K562 (cell line): ENCODE results near the gene HINT3. TPM values are rescaled to one million over a fixed set of nuclear protein-coding genes. Genes with fewer than 3 reads are reported as not detected.

Experiments used
- ARID1B ChIP-seq: fragments of 450-650 bp; IDR thresholded peaks from 2 replicates; pipeline ENCODE4 v1.6.1; 2016; ENCODE audit warnings: antibody characterized with exemption, mild to moderate bottlenecking, inconsistent platforms
- CREM ChIP-seq: IDR thresholded peaks from 2 replicates; pipeline ENCODE4 v1.6.1; 2014; ENCODE audit warnings: antibody characterized with exemption, low read depth
- CXXC5 ChIP-seq: fragments of 250-450 bp; sonication (Bioruptor Pico); IDR thresholded peaks from 2 replicates; pipeline ENCODE4 v1.8.0; 2022; ENCODE audit warnings: inconsistent platforms, mild to moderate bottlenecking, moderate library complexity
- EGR1 ChIP-seq: fragments of 450-650 bp; conservative IDR thresholded peaks from 2 replicates; pipeline ENCODE4 v1.6.1; 2017; ENCODE audit warnings: mild to moderate bottlenecking
- GATAD2A ChIP-seq: fragments of 450-650 bp; IDR thresholded peaks from 2 replicates; pipeline ENCODE4 v1.6.1; 2017
- HDGF ChIP-seq: fragments of 450-650 bp; IDR thresholded peaks from 2 replicates; pipeline ENCODE4 v1.6.1; 2016
- KLF6 ChIP-seq: fragments of 250-450 bp; sonication (Bioruptor Pico); IDR thresholded peaks from 2 replicates; pipeline ENCODE4 v1.4.0; 2020; ENCODE audit warnings: mild to moderate bottlenecking, moderate library complexity, borderline replicate concordance
- MEIS2 ChIP-seq: fragments of 450-650 bp; IDR thresholded peaks from 2 replicates; pipeline ENCODE4 v1.6.1; 2014; ENCODE audit warnings: mild to moderate bottlenecking; ENCODE audit not compliant: partially characterized antibody
- NBN ChIP-seq: fragments of 450-650 bp; IDR thresholded peaks from 2 replicates; pipeline ENCODE4 v1.6.1; 2016; ENCODE audit warnings: low read depth, mild to moderate bottlenecking
- NELFE ChIP-seq: IDR thresholded peaks from 2 replicates; pipeline ENCODE4 v1.6.1; 2011; ENCODE audit warnings: mild to moderate bottlenecking; ENCODE audit not compliant: insufficient read depth, insufficient read length
- NR4A1 ChIP-seq, 2 experiments: fragments of 250-450 bp in 1 of 2; fragments of 450-650 bp in 1 of 2; sonication (Bioruptor Pico) in 1 of 2; IDR thresholded peaks; 2 replicates each; pipeline versions ENCODE4 v1.4.0 to v1.6.1; 2016 to 2020; ENCODE audit warnings: mild to moderate bottlenecking in 2 of 2, missing compliant biosample characterization in 1 of 2, missing genetic modification characterization in 1 of 2, moderate library complexity in 1 of 2
- RBM25 ChIP-seq: fragments of 200-400 bp; formaldehyde crosslinking; IDR thresholded peaks from 2 replicates; pipeline ENCODE4 v1.6.1; 2018; ENCODE audit warnings: low read length, low read depth, moderate library complexity; ENCODE audit not compliant: severe bottlenecking
- RHOXF2B ChIP-seq: fragments of 250-450 bp; sonication (Bioruptor Pico); conservative IDR thresholded peaks from 2 replicates; pipeline ENCODE4 v1.5.1; 2021
- SMAD4 ChIP-seq: fragments of 250-450 bp; sonication (Bioruptor Pico); conservative IDR thresholded peaks from 2 replicates; pipeline ENCODE4 v1.8.0; 2021; ENCODE audit warnings: inconsistent platforms, mild to moderate bottlenecking, moderate library complexity
- TGIF2 ChIP-seq: sonication (generic); formaldehyde crosslinking; IDR thresholded peaks from 2 replicates; pipeline ENCODE4 v1.8.1; 2022; ENCODE audit warnings: mild to moderate bottlenecking, missing genetic modification reagents, moderate library complexity
- ZKSCAN1 ChIP-seq: fragments of 150-350 bp; IDR thresholded peaks from 2 replicates; pipeline ENCODE4 v1.6.1; 2016; ENCODE audit warnings: low read depth, low read length
- ZNF253 ChIP-seq: fragments of 250-450 bp; sonication (Bioruptor Pico); conservative IDR thresholded peaks from 2 replicates; pipeline ENCODE4 v1.6.1; 2021; ENCODE audit warnings: mild to moderate bottlenecking
- ZNF431 ChIP-seq: sonication (generic); formaldehyde crosslinking; IDR thresholded peaks from 2 replicates; pipeline ENCODE4 v1.8.0; 2022; ENCODE audit warnings: mild to moderate bottlenecking, missing genetic modification reagents
- polyA plus RNA-seq, 8 experiments: library from polyadenylated mRNA; depleted of rRNA in 4 of 8; stranded (reverse) in 5 of 8; unstranded in 3 of 8; fragments of >200 nt; fragmentation: Nextera tagmentation in 2 of 8; fragmentation: Illumina TruSeq in 1 of 8; extraction: Ambion mirVana in 2 of 8; extraction: Trizol in 1 of 8; gene quantifications; 2 replicates each; pipeline versions ENCODE4 v1.2.1 to v1.2.3, GENCODE V29; 2011 to 2014; ENCODE audit warnings: inconsistent platforms in 1 of 8, missing spikeins in 1 of 8
- total RNA-seq, 7 experiments: library from RNA; depleted of rRNA in 6 of 7; stranded (reverse); fragments of >200 nt in 6 of 7; fragmentation: Illumina TruSeq in 2 of 7; extraction: Trizol in 2 of 7; gene quantifications; 2 replicates each; pipeline versions ENCODE4 v1.2.1 to v1.2.3, GENCODE V29; 2011 to 2021; ENCODE audit warnings: low replicate concordance in 1 of 7
- TF ChIP-seq, protein P1 (sequence below), 2 experiments: IDR thresholded peaks; 2 replicates each; pipeline ENCODE4 v1.6.1; 2011; ENCODE audit warnings: borderline replicate concordance in 1 of 2, control low read depth in 1 of 2, low read depth in 1 of 2, low read length in 1 of 2, mild to moderate bottlenecking in 1 of 2, mixed read lengths in 1 of 2, moderate library complexity in 1 of 2; ENCODE audit not compliant: insufficient read depth in 1 of 2, insufficient read length in 1 of 2, poor library complexity in 1 of 2, severe bottlenecking in 1 of 2; ENCODE audit errors: extremely low read depth in 1 of 2
- TF ChIP-seq, protein P2 (sequence below): sonication (generic); formaldehyde crosslinking; IDR thresholded peaks from 2 replicates; pipeline ENCODE4 v1.8.0; 2022; ENCODE audit warnings: mild to moderate bottlenecking, missing genetic modification reagents
- TF ChIP-seq, protein P3 (sequence below): fragments of 450-650 bp; formaldehyde crosslinking; IDR thresholded peaks from 2 replicates; pipeline ENCODE4 v1.4.0; 2020; ENCODE audit warnings: mild to moderate bottlenecking, mixed read lengths
- TF ChIP-seq, protein P4 (sequence below): sonication (generic); formaldehyde crosslinking; IDR thresholded peaks from 2 replicates; pipeline ENCODE4 v1.8.1; 2023; ENCODE audit warnings: mild to moderate bottlenecking, missing genetic modification reagents, moderate library complexity

The HINT3 gene
- total and polyA plus RNA-seq, 9 of the 15 experiments (the other 6 are each of a cell fraction or from before 2014, with no cell fraction given): 1.4 to 16.6 (median 10.8) TPM

DNA sequence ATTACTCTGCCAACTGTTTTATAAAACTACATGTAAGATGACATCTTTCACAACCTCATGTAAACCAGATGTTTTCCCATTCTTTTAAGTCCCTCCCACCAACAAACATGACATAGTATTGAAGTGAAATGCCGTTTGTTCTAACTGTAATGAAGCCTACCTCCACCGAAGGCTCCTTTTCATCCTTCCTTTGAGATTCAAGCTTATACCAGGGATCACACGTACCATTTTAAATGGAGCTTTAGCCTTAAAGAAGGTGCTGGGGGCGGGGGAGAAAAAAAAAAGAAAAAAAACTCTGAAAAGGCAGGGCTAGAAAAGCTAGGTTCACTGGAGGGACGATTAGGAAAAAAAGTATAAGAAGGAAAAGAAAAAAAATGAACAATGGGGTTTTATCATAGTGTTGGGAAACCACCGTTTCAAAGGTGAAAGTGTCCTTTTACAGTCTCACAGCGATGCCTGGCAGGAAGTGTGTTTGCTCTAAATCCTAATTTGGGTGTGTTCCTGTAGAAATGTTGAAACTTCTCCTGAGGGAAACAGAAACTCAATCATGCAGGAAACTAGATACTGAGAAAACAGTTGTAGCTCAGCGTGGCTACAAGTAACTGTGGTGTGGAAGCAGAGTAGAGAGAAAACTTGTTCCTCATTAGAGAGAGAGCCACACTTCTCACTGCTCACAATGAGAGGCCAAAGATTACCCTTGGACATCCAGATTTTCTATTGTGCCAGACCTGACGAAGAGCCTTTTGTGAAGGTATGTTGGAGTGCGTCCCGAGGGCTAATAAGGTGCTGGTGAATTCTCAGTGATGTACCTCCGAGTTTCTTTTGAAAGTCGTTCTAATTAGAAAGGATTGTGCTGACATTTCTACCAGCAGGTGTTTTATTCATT lies 37.6 kb upstream of the HINT3 start (continued):
- no peak for TF ChIP-seq NELFE
- TF ChIP-seq RBM25: no peak
- no peak for TF ChIP-seq ZNF253 (CRISPR knock-in tag)
- TF ChIP-seq KLF6: no peak
- TF ChIP-seq, protein P1, sequence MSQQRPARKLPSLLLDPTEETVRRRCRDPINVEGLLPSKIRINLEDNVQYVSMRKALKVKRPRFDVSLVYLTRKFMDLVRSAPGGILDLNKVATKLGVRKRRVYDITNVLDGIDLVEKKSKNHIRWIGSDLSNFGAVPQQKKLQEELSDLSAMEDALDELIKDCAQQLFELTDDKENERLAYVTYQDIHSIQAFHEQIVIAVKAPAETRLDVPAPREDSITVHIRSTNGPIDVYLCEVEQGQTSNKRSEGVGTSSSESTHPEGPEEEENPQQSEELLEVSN (IDR thresholded peaks at IDR 0.05; ENCODE audit: borderline replicate concordance in 1 of 2, extremely low read depth in 1 of 2, insufficient read depth in 1 of 2, insufficient read length in 1 of 2, low read depth in 1 of 2, low read length in 1 of 2, poor library complexity in 1 of 2, severe bottlenecking in 1 of 2): no peak
- TF ChIP-seq, protein P2, sequence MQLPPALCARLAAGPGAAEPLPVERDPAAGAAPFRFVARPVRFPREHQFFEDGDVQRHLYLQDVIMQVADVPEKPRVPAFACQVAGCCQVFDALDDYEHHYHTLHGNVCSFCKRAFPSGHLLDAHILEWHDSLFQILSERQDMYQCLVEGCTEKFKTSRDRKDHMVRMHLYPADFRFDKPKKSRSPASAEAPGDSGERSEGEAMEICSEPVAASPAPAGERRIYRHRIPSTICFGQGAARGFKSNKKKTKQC (CRISPR knock-in tag): no peak
- no peak for TF ChIP-seq CREM
- no peak for TF ChIP-seq TGIF2 (CRISPR knock-in tag)
- TF ChIP-seq RHOXF2B (CRISPR knock-in tag): no peak
- TF ChIP-seq MEIS2: no peak
- 0 out of 2 replicates have a peak, but pooled peaks have one; percentile 30 for TF ChIP-seq SMAD4
- no peak for TF ChIP-seq EGR1
- no peak for TF ChIP-seq NBN
- TF ChIP-seq, protein P3, sequence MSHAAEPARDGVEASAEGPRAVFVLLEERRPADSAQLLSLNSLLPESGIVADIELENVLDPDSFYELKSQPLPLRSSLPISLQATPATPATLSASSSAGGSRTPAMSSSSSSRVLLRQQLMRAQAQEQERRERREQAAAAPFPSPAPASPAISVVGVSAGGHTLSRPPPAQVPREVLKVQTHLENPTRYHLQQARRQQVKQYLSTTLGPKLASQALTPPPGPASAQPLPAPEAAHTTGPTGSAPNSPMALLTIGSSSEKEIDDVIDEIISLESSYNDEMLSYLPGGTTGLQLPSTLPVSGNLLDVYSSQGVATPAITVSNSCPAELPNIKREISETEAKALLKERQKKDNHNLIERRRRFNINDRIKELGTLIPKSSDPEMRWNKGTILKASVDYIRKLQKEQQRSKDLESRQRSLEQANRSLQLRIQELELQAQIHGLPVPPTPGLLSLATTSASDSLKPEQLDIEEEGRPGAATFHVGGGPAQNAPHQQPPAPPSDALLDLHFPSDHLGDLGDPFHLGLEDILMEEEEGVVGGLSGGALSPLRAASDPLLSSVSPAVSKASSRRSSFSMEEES: no peak
- TF ChIP-seq GATAD2A: no peak
- 0 out of 2 replicates have a peak, but pooled peaks have one; percentile 26 for TF ChIP-seq CXXC5 (CRISPR knock-in tag)
- TF ChIP-seq ZKSCAN1: no peak
- no peak for TF ChIP-seq HDGF
- no peak for TF ChIP-seq NR4A1 (CRISPR knock-in tag; IDR thresholded peaks at IDR 0.05)
- TF ChIP-seq NR4A1 (tag; IDR thresholded peaks at IDR 0.05): no peak
- TF ChIP-seq, protein P4, sequence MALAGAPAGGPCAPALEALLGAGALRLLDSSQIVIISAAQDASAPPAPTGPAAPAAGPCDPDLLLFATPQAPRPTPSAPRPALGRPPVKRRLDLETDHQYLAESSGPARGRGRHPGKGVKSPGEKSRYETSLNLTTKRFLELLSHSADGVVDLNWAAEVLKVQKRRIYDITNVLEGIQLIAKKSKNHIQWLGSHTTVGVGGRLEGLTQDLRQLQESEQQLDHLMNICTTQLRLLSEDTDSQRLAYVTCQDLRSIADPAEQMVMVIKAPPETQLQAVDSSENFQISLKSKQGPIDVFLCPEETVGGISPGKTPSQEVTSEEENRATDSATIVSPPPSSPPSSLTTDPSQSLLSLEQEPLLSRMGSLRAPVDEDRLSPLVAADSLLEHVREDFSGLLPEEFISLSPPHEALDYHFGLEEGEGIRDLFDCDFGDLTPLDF (CRISPR knock-in tag): no peak
- no peak for TF ChIP-seq ZNF431 (CRISPR knock-in tag)
- TF ChIP-seq ARID1B: no peak
